CD4-positive, alpha-beta T cell treated with Interleukin-12 subunit alpha and Interleukin-12 subunit beta, for 1 hour (primary cell): Measurements from ENCODE around the gene LIN7C.

ENCODE experiments used
- DNase-seq: peaks from one replicate; pipeline ENCODE4 v3.0.0-alpha.2; 2020

Gene LIN7C

GRCh38 chr11:27507557-27508322 is 1.2 kb upstream of the LIN7C start:
- no peak for DNase-seq

GRCh38 chr11:27505781-27506180 is 788 bp downstream of the LIN7C start:
- no peak for DNase-seq

- DNase-seq, result no peak
Observed at GRCh38 chr11:27504205-27504604, 2.4 kb downstream of the LIN7C start.

GRCh38 chr11:27501100-27501499 is 5.5 kb downstream of the LIN7C start:
- DNase-seq, result no peak

GRCh38 chr11:27497911-27498310 is 8.7 kb downstream of the LIN7C start:
- DNase-seq, result no peak

- peak; percentile 26 for DNase-seq
Observed at GRCh38 chr11:27497284-27497866, 9.2 kb downstream of the LIN7C start.

- DNase-seq, result no peak
Observed at GRCh38 chr11:27496461-27496860, 10.1 kb downstream of the LIN7C start.

GRCh38 chr11:27495710-27496300 is 10.8 kb downstream of the LIN7C start:
- DNase-seq, result no peak

- DNase-seq, result no peak
Observed at GRCh38 chr11:27489092-27489491, 17.5 kb downstream of the LIN7C start.

GRCh38 chr11:27487706-27488105 is 18.9 kb downstream of the LIN7C start:
- no peak for DNase-seq

GRCh38 chr11:27485930-27486773 is 20.4 kb downstream of the LIN7C start:
- DNase-seq, result peak; percentile 63

- no peak for DNase-seq
Observed at GRCh38 chr11:27482793-27483192, 23.8 kb downstream of the LIN7C start.

GRCh38 chr11:27481992-27482391 is 24.6 kb downstream of the LIN7C start:
- DNase-seq, result no peak

- no peak for DNase-seq
Observed at GRCh38 chr11:27477831-27478230, 28.7 kb downstream of the LIN7C start.

GRCh38 chr11:27477243-27477642 is 29.3 kb downstream of the LIN7C start:
- no peak for DNase-seq

GRCh38 chr11:27475622-27476021 is 30.9 kb downstream of the LIN7C start:
- no peak for DNase-seq

- DNase-seq, result no peak
Observed at GRCh38 chr11:27473017-27473406, 33.6 kb downstream of the LIN7C start.

GRCh38 chr11:27472398-27473016 is 34.1 kb downstream of the LIN7C start, which contains the start of gene LGR4:
Gene LGR4 (minus strand): TSS chr11:27472790. CDS start chr11:27472302, 488 bp downstream.
- peak; percentile 74 for DNase-seq

- DNase-seq, result peak; percentile 10
Observed at GRCh38 chr11:27471589-27472397, 34.8 kb downstream of the LIN7C start.

- no peak for DNase-seq
Observed at GRCh38 chr11:27470826-27471588, 35.6 kb downstream of the LIN7C start.

GRCh38 chr11:27470166-27470565 is 36.4 kb downstream of the LIN7C start:
- no peak for DNase-seq
